Activated CD4-positive, alpha-beta T cell treated with anti-CD3 and anti-CD28 coated beads, Interleukin-2, Interleukin-6, amounts not matched to agents 100 ng/mL and 50 ng/mL, durations not matched to agents 16 hours and 8 hours (primary cell): ENCODE data around the gene CCBE1.
"Not testable (repeated sequence)": the region's sequence is repeated elsewhere in the genome, so short reads cannot be mapped to it uniquely, and the experiment has no call there.

Source experiments
- DNase-seq: peaks from one replicate; pipeline ENCODE4 v3.0.0-alpha.2; 2020

CCBE1 gene

GRCh38 chr18:59714096-59714495 lies 16.9 kb upstream of the CCBE1 start:
- DNase-seq: not testable (repeated sequence)

- no peak for DNase-seq
These were observed 15.1 kb upstream of the CCBE1 start for GRCh38 chr18:59712311-59712710.

- no peak for DNase-seq
These were observed 11.8 kb upstream of the CCBE1 start for GRCh38 chr18:59708988-59709387.

- DNase-seq: no peak
These were observed 10.1 kb upstream of the CCBE1 start for GRCh38 chr18:59707306-59707705.

GRCh38 chr18:59706499-59706898 lies 9.3 kb upstream of the CCBE1 start:
- no peak for DNase-seq

GRCh38 chr18:59705145-59705544 lies 7.9 kb upstream of the CCBE1 start:
- no peak for DNase-seq

- no peak for DNase-seq
These were observed 6.9 kb upstream of the CCBE1 start for GRCh38 chr18:59704146-59704545.

GRCh38 chr18:59701272-59701671 lies 4.0 kb upstream of the CCBE1 start:
- DNase-seq: no peak

GRCh38 chr18:59700535-59700967 lies 3.3 kb upstream of the CCBE1 start:
- DNase-seq: no peak

- no peak for DNase-seq
These were observed 2.7 kb upstream of the CCBE1 start for GRCh38 chr18:59699750-59700534.

- no peak for DNase-seq
These were observed 1.8 kb upstream of the CCBE1 start for GRCh38 chr18:59699061-59699460.

GRCh38 chr18:59696311-59697235 lies 650 bp downstream of the CCBE1 start:
- no peak for DNase-seq

GRCh38 chr18:59695551-59695950 lies 1.7 kb downstream of the CCBE1 start:
- no peak for DNase-seq

GRCh38 chr18:59694824-59695223 lies 2.4 kb downstream of the CCBE1 start:
- no peak for DNase-seq

GRCh38 chr18:59691996-59692395 lies 5.2 kb downstream of the CCBE1 start:
- DNase-seq: no peak

GRCh38 chr18:59690996-59691395 lies 6.2 kb downstream of the CCBE1 start:
- DNase-seq: no peak

GRCh38 chr18:59690186-59690982 lies 6.8 kb downstream of the CCBE1 start:
- DNase-seq: no peak

GRCh38 chr18:59689756-59690155 lies 7.5 kb downstream of the CCBE1 start:
- no peak for DNase-seq

GRCh38 chr18:59686260-59686659 lies 11.0 kb downstream of the CCBE1 start:
- no peak for DNase-seq

- no peak for DNase-seq
These were observed 11.7 kb downstream of the CCBE1 start for GRCh38 chr18:59685501-59685900.

GRCh38 chr18:59684777-59685176 lies 12.4 kb downstream of the CCBE1 start:
- DNase-seq: no peak

- DNase-seq: no peak
These were observed 15.7 kb downstream of the CCBE1 start for GRCh38 chr18:59681521-59682004.

GRCh38 chr18:59681051-59681450 lies 16.2 kb downstream of the CCBE1 start:
- no peak for DNase-seq
